ENCODE results near the gene USP6NL.

USP6NL gene

DNA sequence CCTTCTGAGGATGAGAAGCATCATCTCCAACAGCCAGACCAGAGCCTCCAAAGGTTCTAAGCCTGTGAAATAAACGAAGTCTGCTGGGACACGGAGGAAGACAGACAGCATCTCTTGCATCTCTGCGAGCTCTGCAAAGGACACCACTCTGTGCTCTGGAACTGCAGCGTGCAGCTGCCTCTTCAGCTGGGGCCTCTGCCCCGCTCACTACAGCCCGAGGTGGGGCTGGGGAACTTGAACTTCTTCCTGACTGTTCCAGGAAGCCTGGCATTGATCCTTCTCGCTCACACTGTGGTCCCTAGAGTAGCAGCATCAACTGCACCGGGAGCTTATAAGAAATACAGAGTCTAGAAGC is 163.3 kb downstream of the USP6NL start:
- Histone ChIP-seq H3K4me3 (replicated peaks; ENCODE audit: insufficient read depth, low read length) (no peak overlapping the region), H3K27me3 (ENCODE audit: insufficient read depth, poor library complexity, severe bottlenecking) (no peaks in the 10 kb centered on the region), H3K27ac (replicated peaks) (no peak overlapping the region)
- TF ChIP-seq, protein P1, sequence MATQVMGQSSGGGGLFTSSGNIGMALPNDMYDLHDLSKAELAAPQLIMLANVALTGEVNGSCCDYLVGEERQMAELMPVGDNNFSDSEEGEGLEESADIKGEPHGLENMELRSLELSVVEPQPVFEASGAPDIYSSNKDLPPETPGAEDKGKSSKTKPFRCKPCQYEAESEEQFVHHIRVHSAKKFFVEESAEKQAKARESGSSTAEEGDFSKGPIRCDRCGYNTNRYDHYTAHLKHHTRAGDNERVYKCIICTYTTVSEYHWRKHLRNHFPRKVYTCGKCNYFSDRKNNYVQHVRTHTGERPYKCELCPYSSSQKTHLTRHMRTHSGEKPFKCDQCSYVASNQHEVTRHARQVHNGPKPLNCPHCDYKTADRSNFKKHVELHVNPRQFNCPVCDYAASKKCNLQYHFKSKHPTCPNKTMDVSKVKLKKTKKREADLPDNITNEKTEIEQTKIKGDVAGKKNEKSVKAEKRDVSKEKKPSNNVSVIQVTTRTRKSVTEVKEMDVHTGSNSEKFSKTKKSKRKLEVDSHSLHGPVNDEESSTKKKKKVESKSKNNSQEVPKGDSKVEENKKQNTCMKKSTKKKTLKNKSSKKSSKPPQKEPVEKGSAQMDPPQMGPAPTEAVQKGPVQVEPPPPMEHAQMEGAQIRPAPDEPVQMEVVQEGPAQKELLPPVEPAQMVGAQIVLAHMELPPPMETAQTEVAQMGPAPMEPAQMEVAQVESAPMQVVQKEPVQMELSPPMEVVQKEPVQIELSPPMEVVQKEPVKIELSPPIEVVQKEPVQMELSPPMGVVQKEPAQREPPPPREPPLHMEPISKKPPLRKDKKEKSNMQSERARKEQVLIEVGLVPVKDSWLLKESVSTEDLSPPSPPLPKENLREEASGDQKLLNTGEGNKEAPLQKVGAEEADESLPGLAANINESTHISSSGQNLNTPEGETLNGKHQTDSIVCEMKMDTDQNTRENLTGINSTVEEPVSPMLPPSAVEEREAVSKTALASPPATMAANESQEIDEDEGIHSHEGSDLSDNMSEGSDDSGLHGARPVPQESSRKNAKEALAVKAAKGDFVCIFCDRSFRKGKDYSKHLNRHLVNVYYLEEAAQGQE (IDR thresholded peaks at IDR 0.05; ENCODE audit: insufficient replicate concordance, low read depth) = no peak
- no peak for TF ChIP-seq SPI1 (IDR thresholded peaks at IDR 0.05; ENCODE audit: borderline replicate concordance, low read depth)
- TF ChIP-seq POLR2AphosphoS5 (IDR thresholded peaks at IDR 0.05; ENCODE audit: low read depth) = no peak
- TF ChIP-seq GABPA (IDR thresholded peaks at IDR 0.05; ENCODE audit: low read depth) = no peak
- TF ChIP-seq, protein P2, sequence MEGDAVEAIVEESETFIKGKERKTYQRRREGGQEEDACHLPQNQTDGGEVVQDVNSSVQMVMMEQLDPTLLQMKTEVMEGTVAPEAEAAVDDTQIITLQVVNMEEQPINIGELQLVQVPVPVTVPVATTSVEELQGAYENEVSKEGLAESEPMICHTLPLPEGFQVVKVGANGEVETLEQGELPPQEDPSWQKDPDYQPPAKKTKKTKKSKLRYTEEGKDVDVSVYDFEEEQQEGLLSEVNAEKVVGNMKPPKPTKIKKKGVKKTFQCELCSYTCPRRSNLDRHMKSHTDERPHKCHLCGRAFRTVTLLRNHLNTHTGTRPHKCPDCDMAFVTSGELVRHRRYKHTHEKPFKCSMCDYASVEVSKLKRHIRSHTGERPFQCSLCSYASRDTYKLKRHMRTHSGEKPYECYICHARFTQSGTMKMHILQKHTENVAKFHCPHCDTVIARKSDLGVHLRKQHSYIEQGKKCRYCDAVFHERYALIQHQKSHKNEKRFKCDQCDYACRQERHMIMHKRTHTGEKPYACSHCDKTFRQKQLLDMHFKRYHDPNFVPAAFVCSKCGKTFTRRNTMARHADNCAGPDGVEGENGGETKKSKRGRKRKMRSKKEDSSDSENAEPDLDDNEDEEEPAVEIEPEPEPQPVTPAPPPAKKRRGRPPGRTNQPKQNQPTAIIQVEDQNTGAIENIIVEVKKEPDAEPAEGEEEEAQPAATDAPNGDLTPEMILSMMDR (IDR thresholded peaks at IDR 0.05; ENCODE audit: insufficient read depth, low read length) = no peak
- no peak for DNase-seq (ENCODE audit: low read depth in 1 of 2, low spot score in 1 of 2)

DNA sequence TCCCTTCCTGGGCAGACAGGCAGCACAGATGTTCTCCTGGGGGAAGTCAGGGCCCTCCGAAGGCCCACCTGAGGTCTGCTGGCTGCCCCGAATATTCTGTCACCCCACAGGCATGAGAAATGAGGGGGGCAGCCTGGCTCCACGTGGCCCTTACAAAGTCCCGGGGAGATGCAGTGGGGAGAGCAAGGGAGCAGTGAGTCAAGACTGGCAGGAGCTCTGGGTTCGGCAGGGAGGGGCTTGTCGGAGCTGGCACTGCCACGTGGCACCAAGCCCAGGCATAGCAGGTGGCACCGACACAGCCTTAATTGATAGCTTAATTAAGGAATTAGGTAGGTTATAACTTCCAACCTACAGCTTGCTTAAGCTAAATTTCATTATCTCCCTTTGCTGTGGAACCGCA is 163.9 kb downstream of the USP6NL start:
- no peak for DNase-seq (ENCODE audit: low read depth in 1 of 2, low spot score in 1 of 2)
- no peaks in the 10 kb centered on the region for H3K27me3 ChIP-seq (ENCODE audit: insufficient read depth, poor library complexity, severe bottlenecking)
- H3K27ac ChIP-seq (replicated peaks) = no peak overlapping the region
- no peak for TF ChIP-seq POLR2AphosphoS5 (IDR thresholded peaks at IDR 0.05; ENCODE audit: low read depth)
- TF ChIP-seq GABPA (IDR thresholded peaks at IDR 0.05; ENCODE audit: low read depth) = no peak
- TF ChIP-seq SPI1 (IDR thresholded peaks at IDR 0.05; ENCODE audit: borderline replicate concordance, low read depth) = no peak
- TF ChIP-seq, protein P1 (IDR thresholded peaks at IDR 0.05; ENCODE audit: insufficient replicate concordance, low read depth) = no peak
- TF ChIP-seq, protein P2 (IDR thresholded peaks at IDR 0.05; ENCODE audit: insufficient read depth, low read length) = no peak
- H3K4me3 ChIP-seq (replicated peaks; ENCODE audit: insufficient read depth, low read length) = no peak overlapping the region

DNA sequence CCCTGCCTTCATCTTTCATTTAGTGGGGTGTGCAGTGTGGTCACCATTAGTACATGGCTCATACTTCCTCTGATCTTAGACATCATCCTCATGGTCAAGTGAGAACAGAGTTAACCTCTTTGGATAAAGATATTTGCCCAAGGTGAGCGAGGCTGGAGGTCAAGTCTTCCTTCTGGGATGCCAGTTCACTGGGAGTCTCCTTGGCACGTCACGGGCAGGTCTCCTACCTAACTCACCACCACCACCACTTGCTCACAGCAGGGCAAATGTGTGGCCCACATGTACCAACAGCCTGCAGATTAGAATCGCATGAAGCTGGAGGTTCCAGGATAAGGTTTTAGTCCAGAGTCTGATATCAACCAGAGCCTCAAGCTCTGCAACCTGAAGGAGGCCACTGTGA is 164.6 kb downstream of the USP6NL start:
- no peak overlapping the region for H3K4me3 ChIP-seq (replicated peaks; ENCODE audit: insufficient read depth, low read length)
- DNase-seq (ENCODE audit: low read depth in 1 of 2, low spot score in 1 of 2) = no peak
- TF ChIP-seq, protein P2 (IDR thresholded peaks at IDR 0.05; ENCODE audit: insufficient read depth, low read length) = no peak
- no peak for TF ChIP-seq GABPA (IDR thresholded peaks at IDR 0.05; ENCODE audit: low read depth)
- TF ChIP-seq SPI1 (IDR thresholded peaks at IDR 0.05; ENCODE audit: borderline replicate concordance, low read depth) = no peak
- TF ChIP-seq, protein P1 (IDR thresholded peaks at IDR 0.05; ENCODE audit: insufficient replicate concordance, low read depth) = no peak
- TF ChIP-seq POLR2AphosphoS5 (IDR thresholded peaks at IDR 0.05; ENCODE audit: low read depth) = no peak
- no peak overlapping the region for H3K27ac ChIP-seq (replicated peaks)
- no peaks in the 10 kb centered on the region for H3K27me3 ChIP-seq (ENCODE audit: insufficient read depth, poor library complexity, severe bottlenecking)

All from HL-60 (cell line).